ENCODE results near the gene NELFA. TPM values are rescaled to one million over a fixed set of nuclear protein-coding genes. Genes with fewer than 3 reads are reported as not detected.
A peak's percentile ranks its signal among the peaks of the same experiment; 100 is the strongest.
"Not testable (repeated sequence)": the region's sequence is repeated elsewhere in the genome, so short reads cannot be mapped to it uniquely, and the experiment has no call there.

The NELFA gene
- total and polyA plus RNA-seq, 9 donors: 14.8 to 32.5 (median 23.3) TPM

- Histone ChIP-seq H3K9me3 (replicated peaks; ENCODE audit: control insufficient read depth, low read depth, low read length) (no peaks in the 10 kb centered on the region), H3K4me1 (ENCODE audit: control insufficient read depth, insufficient read depth, low read length) (peaks cover 10% of the 10 kb centered on the region), H3K27me3 (ENCODE audit: control insufficient read depth, insufficient read depth, low read length) (peaks cover 7% of the 10 kb centered on the region), H3K36me3 (ENCODE audit: control insufficient read depth, insufficient read depth, low read length) (peaks cover 2% of the 10 kb centered on the region), H3K4me3 (ENCODE audit: low read length) (no peak overlapping the region), H3K27ac (ENCODE audit: low read length) (no peak overlapping the region)
- no peak for DNase-seq
- 85% methylated on average over 2 of the region's 3 CpGs for WGBS (ENCODE audit: insufficient coverage)
Observed at GRCh38 chr4:2011583-2011982, 2.8 kb upstream of the NELFA start.

DNA sequence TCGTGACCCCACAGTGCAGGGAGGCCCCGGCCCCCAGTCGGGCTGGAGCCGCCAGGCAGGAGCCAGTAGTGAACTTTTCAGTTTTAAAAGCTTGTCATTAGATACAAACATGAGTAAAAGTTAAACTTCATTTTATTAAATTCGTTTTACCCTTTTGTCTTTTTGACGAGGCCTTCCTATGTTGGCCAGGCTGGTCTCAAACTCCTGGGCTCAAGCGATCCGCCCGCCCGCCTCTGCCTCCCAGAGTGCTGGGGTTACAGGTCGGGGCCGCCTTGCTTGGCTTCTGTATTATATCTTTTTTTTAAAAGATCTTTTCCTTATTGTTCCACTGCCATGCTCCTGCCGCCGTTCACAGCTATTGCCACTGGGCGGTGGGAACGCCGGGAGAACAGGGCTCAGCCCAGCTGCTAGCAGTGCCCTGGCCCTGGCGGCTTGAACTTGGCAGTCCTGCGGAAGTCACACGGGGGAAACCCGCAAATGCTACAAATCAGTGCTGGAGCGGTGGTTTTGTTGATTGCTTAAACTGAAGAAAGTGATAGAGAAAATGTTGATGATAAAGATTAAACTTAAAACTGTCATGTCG is 968 bp upstream of the NELFA start:
- peak; percentile 50 for DNase-seq
- Histone ChIP-seq H3K9me3 (replicated peaks; ENCODE audit: control insufficient read depth, low read depth, low read length) (no peaks in the 10 kb centered on the region), H3K27me3 (ENCODE audit: control insufficient read depth, insufficient read depth, low read length) (peaks cover 7% of the 10 kb centered on the region), H3K4me3 (ENCODE audit: low read length) (peak overlapping the region; percentile 95), H3K27ac (ENCODE audit: low read length) (peak overlapping the region; percentile 94), H3K36me3 (ENCODE audit: control insufficient read depth, insufficient read depth, low read length) (peaks cover 13% of the 10 kb centered on the region), H3K4me1 (ENCODE audit: control insufficient read depth, insufficient read depth, low read length) (peaks cover 10% of the 10 kb centered on the region)
- 1% methylated on average over 10 of the region's 23 CpGs for WGBS (ENCODE audit: insufficient coverage)

- H3K36me3 ChIP-seq (ENCODE audit: control insufficient read depth, insufficient read depth, low read length): peaks cover 13% of the 10 kb centered on the region
Observed at GRCh38 chr4:2008671-2008920, 178 bp downstream of the NELFA start.

DNA sequence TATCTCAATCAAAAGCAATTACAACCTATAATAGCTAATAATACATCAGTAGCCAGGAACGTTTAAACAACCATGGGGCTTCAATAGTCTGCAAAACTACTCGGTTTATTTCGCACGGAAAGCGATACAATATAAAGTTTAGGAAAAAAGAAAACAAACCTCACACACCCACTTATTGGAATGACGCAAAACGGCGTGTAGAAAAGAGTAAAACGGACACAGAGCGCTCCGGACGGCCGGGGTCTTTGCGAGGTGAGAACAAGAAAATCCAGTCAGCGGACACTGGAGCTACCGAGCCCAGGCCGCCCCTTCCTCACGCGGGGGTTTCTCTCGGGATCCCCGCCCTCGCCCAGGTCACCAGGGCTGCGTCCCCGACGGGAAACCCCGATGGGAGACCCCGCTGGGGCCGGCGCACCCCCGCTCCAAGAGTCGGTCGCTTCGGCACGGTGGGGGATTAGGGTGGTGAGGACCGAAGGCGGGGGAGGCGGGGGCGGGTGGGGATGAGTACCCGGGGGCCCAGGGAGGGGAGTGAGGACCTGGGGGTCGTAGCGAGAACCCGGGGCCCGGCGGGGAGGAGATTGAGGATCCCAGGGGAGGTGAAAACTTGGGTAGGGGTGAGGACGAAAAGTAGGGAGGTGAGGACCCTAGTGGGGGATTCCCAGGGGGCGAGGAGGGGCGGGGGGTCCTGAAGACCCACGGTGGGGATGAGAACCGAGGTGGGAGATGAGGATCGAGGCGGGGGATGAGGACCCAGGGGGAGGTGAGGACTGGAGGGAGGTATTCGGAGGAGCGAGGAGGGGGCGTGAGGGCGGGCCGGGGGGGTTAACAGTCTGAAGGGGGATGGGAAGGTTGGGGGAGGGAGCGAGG is 737 bp downstream of the NELFA start:
- Histone ChIP-seq H3K4me1 (ENCODE audit: control insufficient read depth, insufficient read depth, low read length) (peaks cover 10% of the 10 kb centered on the region), H3K36me3 (ENCODE audit: control insufficient read depth, insufficient read depth, low read length) (peaks cover 13% of the 10 kb centered on the region), H3K9me3 (replicated peaks; ENCODE audit: control insufficient read depth, low read depth, low read length) (no peaks in the 10 kb centered on the region), H3K27me3 (ENCODE audit: control insufficient read depth, insufficient read depth, low read length) (peaks cover 4% of the 10 kb centered on the region), H3K27ac (ENCODE audit: low read length) (no peak overlapping the region), H3K4me3 (ENCODE audit: low read length) (peak overlapping the region; percentile 95)
- whole genome bisulfite sequencing (ENCODE audit: insufficient coverage): under 1% methylated on average over 35 of the region's 57 CpGs
- peak; percentile 44 for DNase-seq

More at GRCh38 chr4:2008671-2008920, 178 bp downstream of the NELFA start:
- no peak for DNase-seq
- H3K27me3 ChIP-seq (ENCODE audit: control insufficient read depth, insufficient read depth, low read length): peaks cover 4% of the 10 kb centered on the region
- H3K9me3 ChIP-seq (replicated peaks; ENCODE audit: control insufficient read depth, low read depth, low read length): no peaks in the 10 kb centered on the region
- peak overlapping the region; percentile 95 for H3K4me3 ChIP-seq (ENCODE audit: low read length)
- WGBS (ENCODE audit: insufficient coverage): 0% methylated on average over 27 of the region's 27 CpGs
- peaks cover 10% of the 10 kb centered on the region for H3K4me1 ChIP-seq (ENCODE audit: control insufficient read depth, insufficient read depth, low read length)
- H3K27ac ChIP-seq (ENCODE audit: low read length): peak overlapping the region; percentile 18

DNA sequence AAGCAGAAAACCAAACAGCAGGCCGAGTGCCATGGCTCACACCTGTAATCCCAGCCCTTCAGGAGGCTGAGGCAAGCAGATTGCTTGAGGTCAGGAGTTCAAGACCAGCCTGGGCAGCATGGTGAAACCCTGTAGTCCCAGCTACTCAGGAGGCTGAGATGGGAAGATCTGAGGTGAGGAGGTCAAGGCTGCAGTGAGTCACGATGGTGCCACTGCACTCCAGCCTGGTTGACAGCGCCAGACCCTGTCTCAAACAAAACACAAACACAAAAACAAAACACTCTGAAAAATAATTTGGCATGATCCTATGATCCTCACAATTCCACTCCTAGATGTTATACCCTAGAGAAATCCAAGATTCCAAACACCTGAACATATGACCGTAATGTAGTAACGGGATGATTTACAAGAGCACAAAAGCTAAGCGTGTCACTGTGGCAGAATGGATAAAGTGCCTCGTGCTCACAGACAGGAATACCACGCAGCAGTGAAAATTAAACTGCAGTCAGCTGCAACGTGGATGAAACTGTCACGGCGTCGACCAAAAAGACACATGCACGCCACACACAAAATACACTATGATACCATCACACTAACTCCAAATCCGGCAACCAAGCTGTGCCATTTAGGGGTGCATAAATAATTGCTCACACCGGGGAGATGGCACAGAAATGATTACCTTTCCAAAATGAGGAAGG is 1.7 kb downstream of the NELFA start:
- peak overlapping the region; percentile 95 for H3K4me3 ChIP-seq (ENCODE audit: low read length)
- H3K27ac ChIP-seq (ENCODE audit: low read length): no peak overlapping the region
- peaks cover under 1% of the 10 kb centered on the region for H3K27me3 ChIP-seq (ENCODE audit: control insufficient read depth, insufficient read depth, low read length)
- WGBS (ENCODE audit: insufficient coverage): 83% methylated on average over 10 of the region's 15 CpGs
- H3K4me1 ChIP-seq (ENCODE audit: control insufficient read depth, insufficient read depth, low read length): peaks cover 10% of the 10 kb centered on the region
- H3K36me3 ChIP-seq (ENCODE audit: control insufficient read depth, insufficient read depth, low read length): peaks cover 13% of the 10 kb centered on the region
- H3K9me3 ChIP-seq (replicated peaks; ENCODE audit: control insufficient read depth, low read depth, low read length): no peaks in the 10 kb centered on the region
- DNase-seq: no peak

DNA sequence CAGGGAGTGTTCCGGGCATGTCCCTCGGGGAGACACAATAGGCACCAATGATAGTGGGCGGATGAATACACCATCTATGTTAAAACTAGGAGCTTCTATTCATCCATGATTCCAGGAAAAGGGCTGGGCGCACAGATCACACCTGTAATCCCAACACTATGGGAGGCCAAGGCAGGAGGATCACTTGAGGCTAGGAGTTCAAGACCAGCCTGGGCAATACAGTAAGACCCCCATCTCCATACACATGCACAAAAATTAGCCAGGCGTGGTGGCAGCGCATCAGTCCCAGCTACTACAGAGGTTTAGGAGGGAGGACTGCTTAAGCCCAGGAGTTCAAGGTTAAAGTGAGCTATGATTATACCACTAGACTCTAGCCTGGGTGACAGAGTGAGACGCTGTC is 2.4 kb downstream of the NELFA start:
- Histone ChIP-seq H3K4me1 (ENCODE audit: control insufficient read depth, insufficient read depth, low read length) (peaks cover 10% of the 10 kb centered on the region), H3K27me3 (ENCODE audit: control insufficient read depth, insufficient read depth, low read length) (no peaks in the 10 kb centered on the region), H3K9me3 (replicated peaks; ENCODE audit: control insufficient read depth, low read depth, low read length) (no peaks in the 10 kb centered on the region), H3K4me3 (ENCODE audit: low read length) (no peak overlapping the region), H3K27ac (ENCODE audit: low read length) (no peak overlapping the region), H3K36me3 (ENCODE audit: control insufficient read depth, insufficient read depth, low read length) (peaks cover 13% of the 10 kb centered on the region)
- DNase-seq: no peak
- WGBS (ENCODE audit: insufficient coverage): 84% methylated on average over 3 of the region's 7 CpGs

DNA sequence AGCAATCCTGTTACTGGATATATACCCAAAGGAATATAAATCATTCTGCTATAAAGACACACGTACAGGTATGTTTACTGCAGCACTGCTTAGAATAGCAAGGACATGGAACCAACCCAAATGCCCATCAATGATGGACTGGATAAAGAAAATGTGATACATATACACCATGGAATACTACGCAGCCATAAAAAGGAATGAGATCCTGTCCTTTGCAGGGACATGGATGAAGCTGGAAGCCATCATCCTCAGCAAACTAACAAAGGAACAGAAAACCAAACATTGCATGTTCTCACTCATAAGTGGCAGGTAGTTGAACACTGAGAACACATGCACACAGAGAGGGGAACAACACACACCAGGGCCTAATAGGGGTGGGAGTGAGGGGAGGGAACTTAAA is 5.4 kb downstream of the NELFA start:
- not testable (repeated sequence) for DNase-seq; H3K9me3 ChIP-seq (replicated peaks; ENCODE audit: control insufficient read depth, low read depth, low read length); H3K4me3 ChIP-seq (ENCODE audit: low read length); H3K27me3 ChIP-seq (ENCODE audit: control insufficient read depth, insufficient read depth, low read length); H3K4me1 ChIP-seq (ENCODE audit: control insufficient read depth, insufficient read depth, low read length); H3K27ac ChIP-seq (ENCODE audit: low read length)
- peaks cover 13% of the 10 kb centered on the region for H3K36me3 ChIP-seq (ENCODE audit: control insufficient read depth, insufficient read depth, low read length)
- no CpG with 5 or more reads among the region's 2 CpGs for WGBS (ENCODE audit: insufficient coverage)

DNA sequence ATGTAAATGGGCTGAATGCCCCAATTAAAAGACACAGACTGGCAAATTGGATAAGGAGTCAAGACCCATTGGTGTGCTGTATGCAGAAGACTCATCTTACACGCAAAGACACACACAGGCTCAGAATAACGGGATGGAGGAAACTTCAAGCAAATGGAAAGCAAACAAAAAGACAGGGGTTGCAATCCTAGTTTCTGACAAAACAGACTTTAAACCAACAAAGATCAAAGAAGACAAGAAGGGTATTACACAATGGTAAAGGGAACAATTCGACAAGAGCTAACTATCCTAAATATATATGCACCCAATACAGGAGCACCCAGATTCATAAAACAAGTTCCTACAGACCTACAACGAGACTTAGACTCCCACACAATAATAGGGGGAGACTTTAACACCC is 9.5 kb downstream of the NELFA start:
- H3K4me1 ChIP-seq (ENCODE audit: control insufficient read depth, insufficient read depth, low read length); H3K27me3 ChIP-seq (ENCODE audit: control insufficient read depth, insufficient read depth, low read length); H3K27ac ChIP-seq (ENCODE audit: low read length); H3K4me3 ChIP-seq (ENCODE audit: low read length); DNase-seq; H3K36me3 ChIP-seq (ENCODE audit: control insufficient read depth, insufficient read depth, low read length): not testable (repeated sequence)
- WGBS (ENCODE audit: insufficient coverage): 100% methylated on average over 2 of the region's 4 CpGs
- peaks cover 15% of the 10 kb centered on the region for H3K9me3 ChIP-seq (replicated peaks; ENCODE audit: control insufficient read depth, low read depth, low read length)

GRCh38 chr4:1998296-1998695 is 10.5 kb downstream of the NELFA start:
- Histone ChIP-seq H3K27ac (ENCODE audit: low read length) (no peak overlapping the region), H3K36me3 (ENCODE audit: control insufficient read depth, insufficient read depth, low read length) (peaks cover 5% of the 10 kb centered on the region), H3K9me3 (replicated peaks; ENCODE audit: control insufficient read depth, low read depth, low read length) (peaks cover 15% of the 10 kb centered on the region), H3K27me3 (ENCODE audit: control insufficient read depth, insufficient read depth, low read length) (no peaks in the 10 kb centered on the region), H3K4me3 (ENCODE audit: low read length) (no peak overlapping the region), H3K4me1 (ENCODE audit: control insufficient read depth, insufficient read depth, low read length) (no peaks in the 10 kb centered on the region)
- DNase-seq: no peak
- WGBS (ENCODE audit: insufficient coverage): 100% methylated on average over 2 of the region's 7 CpGs

- no peaks in the 10 kb centered on the region for H3K27me3 ChIP-seq (ENCODE audit: control insufficient read depth, insufficient read depth, low read length)
- H3K4me1 ChIP-seq (ENCODE audit: control insufficient read depth, insufficient read depth, low read length): no peaks in the 10 kb centered on the region
- WGBS (ENCODE audit: insufficient coverage): no CpG with 5 or more reads among the region's 4 CpGs
- no peak overlapping the region for H3K27ac ChIP-seq (ENCODE audit: low read length)
- peaks cover 5% of the 10 kb centered on the region for H3K36me3 ChIP-seq (ENCODE audit: control insufficient read depth, insufficient read depth, low read length)
- H3K9me3 ChIP-seq (replicated peaks; ENCODE audit: control insufficient read depth, low read depth, low read length): peaks cover 15% of the 10 kb centered on the region
- DNase-seq: no peak
- no peak overlapping the region for H3K4me3 ChIP-seq (ENCODE audit: low read length)
Observed at GRCh38 chr4:1997712-1998111, 11.1 kb downstream of the NELFA start.
